MCF 10A (cell line): Measurements from ENCODE around the gene VAV1. TPM values are rescaled to one million over a fixed set of nuclear protein-coding genes. Genes with fewer than 3 reads are reported as not detected.
A peak's percentile ranks its signal among the peaks of the same experiment; 100 is the strongest.

Experiments used
- BruUV-seq: library from RNA; stranded (reverse); fragments of 400-500 nt; replicated peaks from 2 replicates; lab custom pipeline; 2021; lab: Mats Ljungman, UMichigan
- CTCF ChIA-PET: fragments of 300-600 bp; sonication (Branson Sonifier 250); formaldehyde crosslinking; extraction: SDS; loops from one replicate; lab custom pipeline; 2021; ENCODE audit warnings: antibody characterized with exemption, inconsistent platforms; lab: Yijun Ruan, JAX
- POLR2A ChIA-PET: fragments of 300-600, 350-650 bp; sonication (Branson Sonifier 250); formaldehyde crosslinking; extraction: SDS; loops from one replicate; lab custom pipeline; 2020; ENCODE audit warnings: antibody characterized with exemption, inconsistent platforms; lab: Yijun Ruan, JAX
- DNase-seq: peaks from one replicate; pipeline ENCODE4 v3.0.0-alpha.2; 2018; ENCODE audit not compliant: unreplicated experiment
- H3K27ac Mint-ChIP-seq: one replicate; pipeline ENCODE4 v1.8.0; 2022; ENCODE audit warnings: mild to moderate bottlenecking, low read depth, mixed read lengths; ENCODE audit not compliant: unreplicated experiment
- H3K27me3 Mint-ChIP-seq: one replicate; pipeline ENCODE4 v1.8.0; 2022; ENCODE audit warnings: mixed read lengths; ENCODE audit not compliant: insufficient read depth, unreplicated experiment
- H3K36me3 Mint-ChIP-seq: one replicate; pipeline ENCODE4 v1.8.0; 2022; ENCODE audit warnings: mild to moderate bottlenecking, moderate library complexity, mixed read lengths; ENCODE audit not compliant: insufficient read depth, unreplicated experiment
- H3K4me1 Mint-ChIP-seq: one replicate; pipeline ENCODE4 v1.8.0; 2022; ENCODE audit warnings: mixed read lengths; ENCODE audit not compliant: insufficient read depth, unreplicated experiment
- H3K4me3 Mint-ChIP-seq: one replicate; pipeline ENCODE4 v1.8.0; 2022; ENCODE audit warnings: mild to moderate bottlenecking, moderate library complexity, mixed read lengths; ENCODE audit not compliant: unreplicated experiment
- H3K9me3 Mint-ChIP-seq: one replicate; pipeline ENCODE4 v1.8.0; 2022; ENCODE audit warnings: mixed read lengths; ENCODE audit not compliant: unreplicated experiment
- CTCF ChIP-seq: fragments of 200-600 bp; IDR thresholded peaks from one replicate; pipeline ENCODE4 v1.8.0; 2022; ENCODE audit warnings: antibody characterized with exemption, mild to moderate bottlenecking; ENCODE audit not compliant: unreplicated experiment
- intact Hi-C: fragments of 100-400 bp; cut with micrococcal nuclease; formaldehyde crosslinking; loops from 2 replicates; pipeline ENCODE4 v1.14.1; 2022
- total RNA-seq: library from RNA; stranded (reverse); gene quantifications from 2 replicates; pipeline ENCODE4 v1.2.3, GENCODE V29; 2022

The VAV1 gene
- total RNA-seq, 1 experiment from 2014 or later: not detected

DNA sequence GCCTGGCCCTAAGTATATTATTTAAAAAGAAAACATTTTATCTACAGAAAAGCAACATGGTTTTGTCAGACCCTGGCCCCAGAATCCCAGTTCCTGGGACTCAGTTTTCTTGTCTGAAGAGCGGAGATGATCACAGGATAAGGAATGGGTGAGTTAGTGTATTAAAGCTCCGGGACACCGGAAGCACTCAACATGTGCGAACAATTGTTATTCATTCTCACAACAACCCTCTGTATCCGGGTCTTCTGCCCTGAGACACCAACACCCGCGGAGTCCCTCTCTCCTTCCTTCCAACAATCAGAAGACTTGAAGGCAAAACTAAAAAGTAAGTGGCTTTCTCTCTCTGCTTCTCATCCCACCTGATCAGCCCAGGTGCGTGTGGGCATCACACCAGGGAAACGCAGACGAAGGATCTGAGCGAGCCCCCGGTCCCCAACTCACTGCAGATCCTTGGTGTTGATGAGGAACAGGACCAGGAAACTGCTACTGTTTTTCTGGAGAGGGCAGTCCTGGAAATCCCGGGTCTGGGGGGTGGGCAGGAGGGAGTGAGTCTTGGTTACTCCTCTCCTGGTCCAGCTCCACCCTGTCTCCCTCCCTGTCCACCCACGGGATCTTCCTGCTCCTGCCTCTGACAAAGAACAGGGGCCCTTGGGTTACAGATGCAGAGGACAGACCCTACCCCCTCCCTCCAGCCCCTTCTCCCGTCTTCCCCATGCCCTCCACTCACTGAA, 37.2 kb upstream of the VAV1 start:
- POLR2A ChIA-PET: interaction anchor here (6.8 to 10.5 kb wide), 2 partner anchors 13 to 32 kb away, joined by 88 to 189 read pairs; partner anchors contain the start of genes C3 and SH2D3A
- no peak for TF ChIP-seq CTCF
- Mint-ChIP-seq H3K27me3 (no peaks in the 10 kb centered on the region), H3K4me1 (peaks cover 19% of the 10 kb centered on the region), H3K27ac (peak overlapping the region; percentile 83), H3K4me3 (peak overlapping the region; percentile 88), H3K9me3 (no peaks in the 10 kb centered on the region), H3K36me3 (peaks cover 28% of the 10 kb centered on the region)
- DNase-seq: no peak
- CTCF ChIA-PET: interaction anchor here (0.6 to 6.8 kb wide), 8 partner anchors 10 to 646 kb away, joined by 3 to 102 read pairs (median 4); partner anchors contain the start of gene C3
- intact Hi-C loops: loop anchor here (5.0 kb wide), 1 partner anchor 608 kb away; no protein-coding TSS in a partner anchor
- BruUV-seq: no TSS peak

DNA sequence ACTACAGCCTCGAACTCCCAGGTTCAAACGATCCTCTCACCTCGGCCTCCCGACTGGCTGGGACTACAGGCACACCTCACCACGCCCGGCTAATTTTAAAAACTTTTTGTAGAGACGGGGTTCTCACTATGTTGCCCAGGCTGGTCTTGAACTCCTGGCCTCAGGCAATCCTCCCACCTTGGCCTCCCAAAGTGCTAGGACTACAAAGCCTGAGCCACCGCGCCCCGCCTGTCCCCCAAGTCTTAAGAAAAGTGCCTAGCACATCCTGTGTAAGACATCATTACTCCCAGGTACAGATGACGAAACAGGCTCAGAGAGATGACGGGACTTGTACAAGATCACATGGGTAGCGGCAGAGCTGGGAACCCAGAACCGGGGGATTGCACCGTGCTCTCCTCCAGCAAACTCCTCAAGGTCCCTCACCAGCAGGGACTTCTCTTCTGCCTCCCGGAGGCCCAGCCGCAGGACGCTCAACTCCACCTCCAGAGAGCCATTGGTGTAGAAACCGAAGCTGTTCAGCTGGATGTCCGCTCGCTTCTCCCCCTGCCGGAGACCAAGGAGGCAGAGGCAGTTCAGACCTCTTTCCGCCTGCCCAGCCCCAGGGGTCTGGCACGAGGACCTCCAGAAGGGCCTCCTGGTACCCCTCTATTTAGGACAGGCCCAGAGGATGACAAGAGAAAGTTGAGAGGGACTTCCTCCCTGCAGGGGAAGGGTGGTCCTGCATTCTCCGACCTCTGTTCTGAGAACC, 36.2 kb upstream of the VAV1 start:
- H3K4me3 Mint-ChIP-seq: peak overlapping the region; percentile 88
- H3K27me3 Mint-ChIP-seq: no peaks in the 10 kb centered on the region
- peaks cover 33% of the 10 kb centered on the region for H3K36me3 Mint-ChIP-seq
- ChIA-PET CTCF (interaction anchor here (0.6 to 6.8 kb wide), 11 partner anchors 8 to 420 kb away, joined by 3 to 102 read pairs (median 4); partner anchors contain the start of gene C3), POLR2A (interaction anchor here (0.7 to 10.5 kb wide), 11 partner anchors 8 to 220 kb away, joined by 3 to 189 read pairs (median 4); partner anchors contain the start of genes C3 and SH2D3A)
- DNase-seq: peak; percentile 94
- H3K9me3 Mint-ChIP-seq: no peaks in the 10 kb centered on the region
- peaks cover 25% of the 10 kb centered on the region for H3K4me1 Mint-ChIP-seq
- peak; percentile 65 for TF ChIP-seq CTCF
- peak overlapping the region; percentile 83 for H3K27ac Mint-ChIP-seq
- no TSS peak for BruUV-seq
- intact Hi-C loops: loop anchor here (1.0 to 5.0 kb wide), 4 partner anchors 16 to 609 kb away; partner anchors contain the start of gene C3

DNA sequence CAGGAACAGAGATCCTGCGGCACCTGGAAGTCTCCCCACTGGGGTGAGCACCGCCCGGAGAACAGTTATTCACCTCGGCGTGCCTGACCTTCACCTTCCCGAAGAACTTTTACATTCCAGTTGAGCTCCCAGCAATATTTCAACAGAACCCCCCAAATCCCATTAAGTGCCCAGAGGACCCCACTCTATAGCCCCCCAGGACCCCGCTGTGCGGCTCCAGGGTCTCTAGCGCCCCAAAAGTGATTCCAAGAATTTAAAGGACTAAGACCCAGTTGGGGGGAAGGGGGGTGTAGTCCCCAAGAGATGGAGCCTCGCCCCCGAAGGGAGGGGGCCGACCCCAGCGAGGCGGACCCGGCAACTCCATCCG, 35.6 kb upstream of the VAV1 start:
- ChIA-PET CTCF (interaction anchor here (0.5 to 6.8 kb wide), 12 partner anchors 9 to 419 kb away, joined by 3 to 102 read pairs (median 4); partner anchors contain the start of gene C3), POLR2A (interaction anchor here (0.7 to 10.5 kb wide), 12 partner anchors 7 to 220 kb away, joined by 3 to 189 read pairs (median 5); partner anchors contain the start of genes C3 and SH2D3A)
- peak overlapping the region; percentile 83 for H3K27ac Mint-ChIP-seq
- peaks cover 27% of the 10 kb centered on the region for H3K4me1 Mint-ChIP-seq
- no peak for TF ChIP-seq CTCF
- no peak for DNase-seq
- TSS peak; percentile 67 for BruUV-seq
- H3K4me3 Mint-ChIP-seq: peak overlapping the region; percentile 88
- intact Hi-C loops: loop anchor here (1.0 to 5.0 kb wide), 4 partner anchors 17 to 610 kb away; partner anchors contain the start of gene C3
- peaks cover 35% of the 10 kb centered on the region for H3K36me3 Mint-ChIP-seq
- H3K9me3 Mint-ChIP-seq: no peaks in the 10 kb centered on the region
- no peaks in the 10 kb centered on the region for H3K27me3 Mint-ChIP-seq
